HEK293T (cell line): ENCODE data around the gene AMY1C.

ENCODE experiments used
- FOXA1 ChIP-seq: fragments of 450-650 bp; IDR thresholded peaks from 2 replicates; pipeline ENCODE4 v1.6.1; 2016; ENCODE audit warnings: mild to moderate bottlenecking
- FOXK2 ChIP-seq: fragments of 450-650 bp; IDR thresholded peaks from 2 replicates; pipeline ENCODE4 v1.6.1; 2016; ENCODE audit warnings: mild to moderate bottlenecking
- HDGF ChIP-seq: fragments of 450-650 bp; IDR thresholded peaks from 2 replicates; pipeline ENCODE4 v1.6.1; 2017; ENCODE audit warnings: antibody characterized with exemption, borderline replicate concordance
- NFRKB ChIP-seq: fragments of 450-650 bp; IDR thresholded peaks from 2 replicates; pipeline ENCODE4 v1.6.1; 2016; ENCODE audit warnings: mild to moderate bottlenecking, moderate library complexity
- SP1 ChIP-seq: fragments of 450-650 bp; IDR thresholded peaks from 2 replicates; pipeline ENCODE4 v1.6.1; 2017
- SUZ12 ChIP-seq: fragments of 450-650 bp; IDR thresholded peaks from 2 replicates; pipeline ENCODE4 v1.6.1; 2016; ENCODE audit warnings: mild to moderate bottlenecking
- TARDBP ChIP-seq: fragments of 450-650 bp; IDR thresholded peaks from 2 replicates; pipeline ENCODE4 v1.6.1; 2016
- ZNF384 ChIP-seq: fragments of 450-650 bp; IDR thresholded peaks from 2 replicates; pipeline ENCODE4 v1.6.1; 2016
- TF ChIP-seq, protein P1 (sequence below): fragments of 450-650 bp; IDR thresholded peaks from 2 replicates; pipeline ENCODE4 v1.6.1; 2016

DNA sequence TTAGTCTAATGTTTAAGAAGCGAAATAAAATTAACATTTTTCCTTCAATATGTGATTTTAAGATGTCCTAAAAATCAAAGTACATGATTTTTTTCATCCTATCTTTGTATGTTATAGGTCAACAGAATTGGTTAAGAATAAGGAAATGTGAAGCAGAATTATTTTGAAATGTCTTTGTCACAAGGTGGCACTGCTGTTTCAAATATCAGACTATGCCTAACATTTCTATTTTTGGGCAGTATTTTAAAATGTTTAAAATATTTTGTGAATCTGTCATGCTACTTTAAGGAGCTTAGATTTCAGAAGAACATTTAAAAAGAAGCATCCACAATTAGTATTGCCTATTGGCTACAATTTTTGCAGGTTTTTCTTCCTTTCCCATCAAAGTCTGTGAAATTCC lies 38.7 kb downstream of the AMY1C start:
- no peak for TF ChIP-seq ZNF384
- no peak for TF ChIP-seq SP1
- no peak for TF ChIP-seq FOXK2
- TF ChIP-seq HDGF, result no peak
- no peak for TF ChIP-seq NFRKB
- no peak for TF ChIP-seq FOXA1
- TF ChIP-seq SUZ12, result no peak
- TF ChIP-seq TARDBP, result no peak
- TF ChIP-seq, protein P1, sequence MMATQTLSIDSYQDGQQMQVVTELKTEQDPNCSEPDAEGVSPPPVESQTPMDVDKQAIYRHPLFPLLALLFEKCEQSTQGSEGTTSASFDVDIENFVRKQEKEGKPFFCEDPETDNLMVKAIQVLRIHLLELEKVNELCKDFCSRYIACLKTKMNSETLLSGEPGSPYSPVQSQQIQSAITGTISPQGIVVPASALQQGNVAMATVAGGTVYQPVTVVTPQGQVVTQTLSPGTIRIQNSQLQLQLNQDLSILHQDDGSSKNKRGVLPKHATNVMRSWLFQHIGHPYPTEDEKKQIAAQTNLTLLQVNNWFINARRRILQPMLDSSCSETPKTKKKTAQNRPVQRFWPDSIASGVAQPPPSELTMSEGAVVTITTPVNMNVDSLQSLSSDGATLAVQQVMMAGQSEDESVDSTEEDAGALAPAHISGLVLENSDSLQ, result no peak
